Forelimb muscle (tissue), 1 donor: ENCODE measurements around the gene TENT5C. TPM values are rescaled to one million over a fixed set of nuclear protein-coding genes. Genes with fewer than 3 reads are reported as not detected.

Experiments used
- DNase-seq: peaks from one replicate; pipeline ENCODE4 v3.0.0-alpha.2; 2013; ENCODE audit warnings: low read depth
- polyA plus RNA-seq: library from polyadenylated mRNA; unstranded; fragments of 120-200 nt; gene quantifications from one replicate; pipeline ENCODE4 v1.2.1, GENCODE V29; 2013; ENCODE audit not compliant: insufficient read length

TENT5C gene
- polyA plus RNA-seq, 1 donor = 2.8 TPM

GRCh38 chr1:117573386-117574023 lies 32.3 kb upstream of the TENT5C start:
- no peak for DNase-seq

GRCh38 chr1:117574161-117574835 lies 31.6 kb upstream of the TENT5C start:
- no peak for DNase-seq

- no peak for DNase-seq
Observed at GRCh38 chr1:117575586-117576225, 30.1 kb upstream of the TENT5C start.

GRCh38 chr1:117576236-117576635 lies 29.6 kb upstream of the TENT5C start:
- no peak for DNase-seq

- no peak for DNase-seq
Observed at GRCh38 chr1:117577191-117577885, 28.5 kb upstream of the TENT5C start.

GRCh38 chr1:117578466-117578865 lies 27.4 kb upstream of the TENT5C start:
- no peak for DNase-seq

- DNase-seq = no peak
Observed at GRCh38 chr1:117579221-117579906, 26.5 kb upstream of the TENT5C start.

GRCh38 chr1:117580436-117580835 lies 25.4 kb upstream of the TENT5C start:
- no peak for DNase-seq

GRCh38 chr1:117580882-117581281 lies 25.0 kb upstream of the TENT5C start:
- DNase-seq = no peak

- no peak for DNase-seq
Observed at GRCh38 chr1:117581391-117581943, 24.4 kb upstream of the TENT5C start.

GRCh38 chr1:117582451-117582850 lies 23.4 kb upstream of the TENT5C start:
- DNase-seq = no peak

GRCh38 chr1:117583247-117583646 lies 22.6 kb upstream of the TENT5C start:
- DNase-seq = no peak

GRCh38 chr1:117584181-117584580 lies 21.7 kb upstream of the TENT5C start:
- no peak for DNase-seq

- no peak for DNase-seq
Observed at GRCh38 chr1:117585086-117585485, 20.8 kb upstream of the TENT5C start.

GRCh38 chr1:117586337-117586736 lies 19.5 kb upstream of the TENT5C start:
- DNase-seq = no peak

- DNase-seq = no peak
Observed at GRCh38 chr1:117586747-117587498, 18.9 kb upstream of the TENT5C start.

GRCh38 chr1:117587499-117588356 lies 18.1 kb upstream of the TENT5C start:
- DNase-seq = no peak

- no peak for DNase-seq
Observed at GRCh38 chr1:117589544-117589943, 16.3 kb upstream of the TENT5C start.

GRCh38 chr1:117590273-117590925 lies 15.4 kb upstream of the TENT5C start:
- DNase-seq = no peak
